Fibroblast of villous mesenchyme (primary cell): ENCODE measurements around the gene SMCO4. TPM values are rescaled to one million over a fixed set of nuclear protein-coding genes. Genes with fewer than 3 reads are reported as not detected.
A peak's percentile ranks its signal among the peaks of the same experiment; 100 is the strongest.
"Not testable (repeated sequence)": the region's sequence is repeated elsewhere in the genome, so short reads cannot be mapped to it uniquely, and the experiment has no call there.

Source experiments
- DNase-seq: peaks from one replicate; pipeline ENCODE4 v3.0.0-alpha.2; 2010; ENCODE audit warnings: low read depth
- H3K4me3 ChIP-seq: 2 replicates; pipeline ENCODE4 v1.5.1; 2011; ENCODE audit warnings: low read depth, mild to moderate bottlenecking, low read length
- CTCF ChIP-seq: IDR thresholded peaks from 2 replicates; pipeline ENCODE4 v1.5.1; 2012; ENCODE audit warnings: low read depth, mild to moderate bottlenecking, low read length; ENCODE audit not compliant: insufficient read depth
- total RNA-seq: library from RNA; depleted of rRNA; stranded (reverse); fragments of >200 nt; gene quantifications from 2 replicates; pipeline ENCODE4 v1.2.3, GENCODE V29; 2012

The SMCO4 gene
- total RNA-seq, 1 donor: 9.1 TPM

DNA sequence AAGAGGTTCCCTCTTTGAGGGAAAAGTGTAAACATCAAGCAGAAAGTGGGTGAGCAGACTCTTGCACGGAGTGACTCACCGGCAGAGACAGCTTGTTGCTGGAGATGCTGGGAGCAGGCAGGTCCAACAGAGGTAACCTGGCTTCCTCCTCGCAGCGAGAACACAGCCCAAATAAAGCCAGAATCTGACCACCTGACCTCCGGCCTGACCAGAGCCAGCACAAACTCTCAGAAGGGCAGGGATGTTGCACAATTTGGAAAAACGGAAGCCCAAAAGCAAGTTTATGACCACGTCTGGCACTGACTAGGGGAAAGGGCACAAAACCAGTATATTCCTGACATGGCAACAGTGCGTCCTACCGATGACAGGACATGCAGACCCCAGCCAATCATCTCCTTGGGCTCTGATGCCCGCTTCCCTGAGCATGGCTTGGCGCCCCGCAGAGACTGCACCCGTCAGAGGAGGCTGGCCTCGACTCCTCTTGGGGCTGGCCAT, 5.4 kb downstream of the SMCO4 start:
- TF ChIP-seq CTCF: no peak
- DNase-seq: peak; percentile 54
- H3K4me3 ChIP-seq: no peak overlapping the region

DNA sequence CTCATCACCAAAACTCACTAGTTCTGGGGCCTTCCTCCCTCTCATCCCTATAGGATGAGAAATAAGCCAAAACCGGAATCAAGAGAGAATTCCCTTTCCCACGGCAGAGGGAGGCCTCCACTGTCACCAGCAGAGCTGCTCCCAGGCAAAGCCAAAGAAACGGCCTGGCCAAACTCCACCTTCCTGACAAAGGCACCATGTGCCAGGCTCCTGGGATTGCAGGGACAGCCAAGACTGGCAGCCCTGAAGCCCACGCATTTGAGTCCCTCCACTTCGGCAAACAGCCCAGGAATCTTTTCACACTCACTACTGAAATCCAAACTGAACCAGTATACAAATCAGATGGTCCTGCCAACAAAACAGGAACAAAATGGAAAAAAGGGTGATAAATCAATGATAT, 6.1 kb downstream of the SMCO4 start:
- no peak for TF ChIP-seq CTCF
- no peak overlapping the region for H3K4me3 ChIP-seq
- DNase-seq: no peak

DNA sequence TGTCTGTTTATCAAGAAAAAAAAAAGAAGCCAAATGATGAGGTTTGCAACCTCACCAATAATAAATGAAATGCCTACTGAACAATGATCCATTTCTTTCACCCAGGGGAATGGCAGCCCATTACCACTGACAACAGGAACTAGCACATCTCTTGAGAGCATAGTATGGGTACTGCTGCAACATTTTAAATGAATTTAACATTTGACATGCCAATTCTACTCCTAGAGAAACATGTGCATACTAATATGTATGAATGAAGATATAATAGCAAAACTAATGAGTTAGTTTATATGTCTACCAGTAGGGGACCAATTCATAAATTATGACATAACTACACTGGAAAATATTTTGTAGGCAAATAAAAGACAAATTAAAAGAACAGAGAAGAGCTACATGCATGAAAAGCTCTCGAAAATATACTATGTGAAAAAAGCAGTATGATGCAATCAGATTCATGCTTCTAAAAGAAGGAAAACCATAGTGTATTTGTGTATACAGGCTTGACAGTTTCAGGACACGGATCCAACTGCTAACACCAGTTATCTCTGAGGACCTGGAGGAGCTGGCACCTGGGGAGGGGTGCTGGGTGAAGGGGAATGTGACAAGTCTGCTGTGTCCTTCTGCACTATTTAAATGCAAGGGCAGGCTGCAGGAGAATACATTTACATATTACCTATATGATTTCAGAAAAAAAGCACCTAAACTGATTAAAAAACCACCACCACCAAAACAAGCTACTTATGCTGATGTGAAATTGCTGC, 6.9 kb downstream of the SMCO4 start:
- TF ChIP-seq CTCF: no peak
- DNase-seq: no peak
- no peak overlapping the region for H3K4me3 ChIP-seq

- H3K4me3 ChIP-seq, DNase-seq: not testable (repeated sequence)
Observed at GRCh38 chr11:93535578-93535977, 7.6 kb downstream of the SMCO4 start.

DNA sequence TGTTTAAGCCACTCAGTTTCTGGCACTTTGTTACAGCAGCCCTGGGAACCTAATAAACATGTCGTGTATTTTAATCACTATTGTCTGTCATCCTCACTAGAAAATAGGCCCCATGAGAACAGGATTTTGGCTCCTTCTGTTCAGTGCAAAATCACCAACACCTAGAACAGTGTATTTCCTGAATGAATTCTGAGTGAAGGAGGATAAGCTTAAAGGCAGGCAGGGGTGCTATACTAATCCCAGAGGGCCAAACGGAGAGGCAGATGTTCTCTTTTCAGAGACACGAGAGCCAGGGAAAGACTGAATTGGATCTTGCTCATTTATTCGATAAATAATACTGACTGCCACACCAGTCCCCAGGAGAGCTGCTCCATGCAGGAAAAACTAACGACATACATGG, 10.4 kb downstream of the SMCO4 start:
- TF ChIP-seq CTCF: no peak
- DNase-seq: no peak
- H3K4me3 ChIP-seq: no peak overlapping the region

DNA sequence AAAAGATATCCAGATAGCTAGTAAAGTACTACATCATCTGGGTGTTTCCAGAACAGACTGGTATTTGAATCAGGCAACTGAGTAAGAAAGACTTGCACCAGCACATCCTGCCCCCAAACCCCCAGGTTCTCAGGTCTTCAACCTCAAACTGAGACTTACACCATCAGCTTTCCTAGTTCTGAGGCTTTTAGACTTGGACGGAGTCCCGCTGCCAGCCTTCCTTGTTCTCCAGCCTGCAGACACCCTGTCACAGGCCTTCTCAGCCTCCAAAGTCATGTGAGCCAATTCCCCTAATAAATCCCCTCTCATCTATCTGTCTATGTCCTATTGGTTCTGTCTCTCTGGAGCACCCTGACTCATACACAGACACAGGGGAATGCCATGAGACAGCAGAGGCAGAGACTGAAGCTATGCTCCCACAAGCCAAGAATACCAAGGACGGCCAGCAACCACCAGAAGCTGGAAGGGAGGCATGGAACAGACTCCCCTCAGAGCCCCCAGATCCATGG, 10.9 kb downstream of the SMCO4 start:
- no peak overlapping the region for H3K4me3 ChIP-seq
- no peak for DNase-seq
- TF ChIP-seq CTCF: no peak

- no peak for TF ChIP-seq CTCF
- DNase-seq: no peak
- no peak overlapping the region for H3K4me3 ChIP-seq
Observed at GRCh38 chr11:93530468-93530826, 12.7 kb downstream of the SMCO4 start.
